Brain microvascular endothelial cell (primary cell): ENCODE results near the gene B3GALT4.
A peak's percentile ranks its signal among the peaks of the same experiment; 100 is the strongest.

Source experiments
- DNase-seq: peaks from one replicate; pipeline ENCODE4 v3.0.0-alpha.2; 2020
- H3K27ac ChIP-seq: fragments of 250-450 bp; sonication (Bioruptor Pico); 2 replicates; pipeline ENCODE4 v1.5.1; 2020; ENCODE audit warnings: mild to moderate bottlenecking, moderate library complexity
- H3K27me3 ChIP-seq: fragments of 250-450 bp; sonication (Bioruptor Pico); replicated peaks from 2 replicates; pipeline ENCODE4 v1.5.1; 2020; ENCODE audit warnings: mild to moderate bottlenecking
- H3K36me3 ChIP-seq: fragments of 250-450 bp; sonication (Bioruptor Pico); replicated peaks from 2 replicates; pipeline ENCODE4 v1.5.1; 2020; ENCODE audit warnings: mild to moderate bottlenecking
- H3K4me3 ChIP-seq: 2 replicates; pipeline ENCODE4 v1.5.1; 2011; ENCODE audit warnings: low read depth, mild to moderate bottlenecking, control low read depth, low read length, moderate library complexity
- in situ Hi-C: cut with HindIII; loops from 2 replicates; pipeline ENCODE4 v1.10.0; 2017; ENCODE audit warnings: low sequenced_read_pairs, low pct_ligation_motif_present
- TF ChIP-seq, protein P1 (sequence below): IDR thresholded peaks from 2 replicates; pipeline ENCODE4 v1.5.1; 2011; ENCODE audit warnings: low read depth, mild to moderate bottlenecking, moderate library complexity, low read length, control low read depth, inconsistent platforms; ENCODE audit errors: missing control alignments

The B3GALT4 gene

DNA sequence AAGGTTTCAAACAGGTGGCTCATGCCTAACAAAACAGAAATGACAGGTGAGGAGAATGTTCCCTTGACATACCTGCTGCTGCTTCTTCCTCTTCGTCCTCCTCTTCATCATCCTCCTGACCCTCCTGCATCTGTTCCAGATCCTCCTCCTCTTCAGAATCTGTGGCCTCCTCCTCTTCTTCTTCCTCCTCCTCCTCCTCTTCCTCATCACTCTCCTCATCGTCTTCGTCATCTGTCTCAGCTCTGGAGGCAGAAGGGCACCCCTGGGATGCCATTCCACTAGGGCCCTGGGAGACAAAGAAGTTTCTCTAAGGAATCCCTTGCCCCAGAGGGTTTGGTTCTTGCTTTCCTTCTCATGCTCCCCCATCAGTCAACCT is 43.0 kb downstream of the B3GALT4 start:
- DNase-seq = no peak
- no peaks in the 10 kb centered on the region for H3K27me3 ChIP-seq
- H3K27ac ChIP-seq = peak overlapping the region; percentile 89
- TF ChIP-seq, protein P1, sequence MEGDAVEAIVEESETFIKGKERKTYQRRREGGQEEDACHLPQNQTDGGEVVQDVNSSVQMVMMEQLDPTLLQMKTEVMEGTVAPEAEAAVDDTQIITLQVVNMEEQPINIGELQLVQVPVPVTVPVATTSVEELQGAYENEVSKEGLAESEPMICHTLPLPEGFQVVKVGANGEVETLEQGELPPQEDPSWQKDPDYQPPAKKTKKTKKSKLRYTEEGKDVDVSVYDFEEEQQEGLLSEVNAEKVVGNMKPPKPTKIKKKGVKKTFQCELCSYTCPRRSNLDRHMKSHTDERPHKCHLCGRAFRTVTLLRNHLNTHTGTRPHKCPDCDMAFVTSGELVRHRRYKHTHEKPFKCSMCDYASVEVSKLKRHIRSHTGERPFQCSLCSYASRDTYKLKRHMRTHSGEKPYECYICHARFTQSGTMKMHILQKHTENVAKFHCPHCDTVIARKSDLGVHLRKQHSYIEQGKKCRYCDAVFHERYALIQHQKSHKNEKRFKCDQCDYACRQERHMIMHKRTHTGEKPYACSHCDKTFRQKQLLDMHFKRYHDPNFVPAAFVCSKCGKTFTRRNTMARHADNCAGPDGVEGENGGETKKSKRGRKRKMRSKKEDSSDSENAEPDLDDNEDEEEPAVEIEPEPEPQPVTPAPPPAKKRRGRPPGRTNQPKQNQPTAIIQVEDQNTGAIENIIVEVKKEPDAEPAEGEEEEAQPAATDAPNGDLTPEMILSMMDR = no peak
- peak overlapping the region; percentile 20 for H3K4me3 ChIP-seq
- in situ Hi-C loops = no loop called here
- peaks cover 25% of the 10 kb centered on the region for H3K36me3 ChIP-seq

DNA sequence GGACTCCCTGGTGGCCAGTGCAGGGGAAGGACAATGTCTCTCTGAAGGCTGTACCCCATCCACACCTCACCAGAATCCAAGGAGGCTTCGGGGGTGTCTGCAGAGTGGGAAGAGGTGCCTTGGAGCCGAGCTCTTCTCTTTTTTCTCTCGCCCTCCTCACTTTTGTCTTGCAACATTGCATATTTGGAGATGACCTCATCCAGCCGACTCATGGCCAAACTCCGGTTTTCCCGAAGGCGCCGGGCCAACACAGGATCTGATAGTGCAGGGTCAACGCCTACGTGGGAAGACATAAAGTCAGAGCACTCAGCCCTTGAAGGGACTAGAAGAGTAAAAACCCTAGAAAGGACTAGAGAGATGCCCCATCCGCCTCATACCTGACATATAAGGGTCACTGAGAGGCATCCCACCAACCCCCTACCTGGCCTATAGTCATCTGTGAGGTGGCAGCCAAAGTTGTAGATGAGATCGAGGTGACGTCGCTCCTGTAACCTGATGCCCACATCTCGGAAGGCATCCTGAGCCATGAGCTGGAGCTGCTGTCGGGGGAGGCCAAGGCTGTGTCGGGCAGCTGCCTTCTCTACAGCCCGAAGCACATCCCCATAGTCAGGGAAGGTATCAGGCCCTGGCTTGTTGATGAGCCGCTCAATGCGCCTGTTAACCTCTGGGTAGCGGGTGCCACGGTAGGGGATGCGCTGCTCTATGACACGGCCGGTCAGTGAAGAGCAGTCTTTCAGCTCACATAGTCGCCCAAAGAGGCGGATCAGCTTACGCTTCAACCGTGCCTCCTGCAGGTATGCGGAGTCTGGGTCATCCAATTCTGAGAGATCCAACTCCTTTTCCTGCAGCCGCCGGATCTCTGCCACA is 43.6 kb downstream of the B3GALT4 start:
- TF ChIP-seq, protein P1 = no peak
- Histone ChIP-seq H3K27ac (peak overlapping the region; percentile 89), H3K27me3 (no peaks in the 10 kb centered on the region), H3K4me3 (peak overlapping the region; percentile 31), H3K36me3 (peaks cover 25% of the 10 kb centered on the region)
- peak; percentile 94 for DNase-seq
- in situ Hi-C loops = no loop called here

DNA sequence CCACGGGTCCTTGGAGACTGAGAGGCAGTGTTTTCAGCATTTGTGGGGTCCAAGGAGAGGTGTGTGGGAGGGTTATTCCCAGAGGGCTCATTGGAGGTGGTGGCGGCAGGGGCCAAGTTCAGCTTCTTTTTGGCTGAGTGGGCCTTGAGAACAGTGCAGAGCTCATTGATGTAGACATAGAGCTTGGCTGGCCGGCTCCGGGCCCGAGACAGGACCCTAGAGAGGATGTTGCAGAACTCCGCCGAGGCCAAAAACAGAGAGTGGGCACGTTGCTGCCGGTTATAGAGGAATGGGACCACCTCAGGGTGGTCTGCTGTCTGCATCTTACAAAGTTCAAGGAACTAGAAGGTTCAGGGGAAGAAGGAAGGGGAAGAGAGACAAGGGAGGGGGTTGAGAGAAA is 44.3 kb downstream of the B3GALT4 start:
- peak overlapping the region; percentile 89 for H3K27ac ChIP-seq
- H3K4me3 ChIP-seq = peak overlapping the region; percentile 83
- no peaks in the 10 kb centered on the region for H3K27me3 ChIP-seq
- peaks cover 25% of the 10 kb centered on the region for H3K36me3 ChIP-seq
- TF ChIP-seq, protein P1 = no peak
- in situ Hi-C loops = no loop called here
- no peak for DNase-seq

DNA sequence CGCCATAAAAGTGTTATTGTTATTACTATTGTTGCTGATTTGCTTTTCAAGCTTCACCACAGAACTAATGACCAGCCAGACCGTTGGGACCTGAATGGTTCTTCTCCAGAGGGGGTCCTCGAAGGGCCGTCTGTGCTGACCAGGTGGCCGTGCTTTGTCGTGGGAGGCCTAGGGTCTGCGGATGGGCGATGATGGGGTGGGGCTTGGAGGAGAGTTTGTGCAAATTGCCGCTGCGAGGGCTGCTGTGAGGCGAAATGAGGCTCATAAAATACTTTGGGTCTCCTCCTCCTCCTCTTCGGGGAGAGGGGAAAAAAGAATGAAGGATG is 46.7 kb downstream of the B3GALT4 start:
- Histone ChIP-seq H3K27ac (no peak overlapping the region), H3K27me3 (no peaks in the 10 kb centered on the region), H3K4me3 (peak overlapping the region; percentile 83), H3K36me3 (peaks cover 23% of the 10 kb centered on the region)
- in situ Hi-C loops = no loop called here
- no peak for DNase-seq
- TF ChIP-seq, protein P1 = no peak

DNA sequence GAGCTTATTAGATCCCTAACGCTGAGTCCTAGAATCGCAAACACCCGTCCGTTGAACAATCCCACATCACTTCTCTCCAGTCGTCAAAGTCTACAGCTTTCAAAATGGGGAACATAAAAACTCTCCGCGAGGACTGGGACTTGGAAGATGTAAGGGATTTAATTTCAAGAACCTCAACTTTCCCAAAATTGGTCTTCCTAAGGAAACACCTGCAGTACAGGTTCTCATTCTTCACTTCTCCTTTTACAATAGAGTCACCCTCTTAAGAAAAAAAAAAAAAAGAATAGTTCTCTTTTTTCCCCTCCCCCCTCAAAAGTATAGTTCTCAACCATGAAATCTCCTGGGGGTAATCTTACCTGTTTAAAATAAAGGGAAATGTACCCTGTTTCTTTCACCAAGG is 47.2 kb downstream of the B3GALT4 start:
- Histone ChIP-seq H3K27ac (no peak overlapping the region), H3K4me3 (no peak overlapping the region), H3K27me3 (no peaks in the 10 kb centered on the region), H3K36me3 (peaks cover 18% of the 10 kb centered on the region)
- TF ChIP-seq, protein P1 = no peak
- in situ Hi-C loops = no loop called here
- no peak for DNase-seq
